A549 (cell line): ENCODE measurements around the gene HLCS. TPM values are rescaled to one million over a fixed set of nuclear protein-coding genes. Genes with fewer than 3 reads are reported as not detected.

Experiments
- ATAC-seq, 2 experiments: fragments of 200-7000 bp in 1 of 2; fragments of >200 bp in 1 of 2; cut with Nextera tagmentation in 1 of 2; cut with Tn5 transposase in 1 of 2; 3 replicates each; pipeline versions ENCODE4 v1.8.0 to v1.9.1; 2018 to 2020; ENCODE audit warnings: mild to moderate bottlenecking in 1 of 2, moderate library complexity in 1 of 2
- CTCF ChIA-PET: fragments of 300-600 bp; sonication (Branson Sonifier 250); formaldehyde crosslinking; extraction: SDS; loops from one replicate; lab custom pipeline; 2021; ENCODE audit warnings: antibody characterized with exemption, inconsistent platforms; lab: Yijun Ruan, JAX
- POLR2A ChIA-PET: fragments of 350-600 bp; formaldehyde crosslinking; extraction: SDS; loops from one replicate; lab custom pipeline; 2021; ENCODE audit warnings: antibody characterized with exemption, inconsistent platforms; lab: Yijun Ruan, JAX
- DNase-seq, 2 experiments: peaks; one replicate each; pipeline versions ENCODE4 v3.0.0 to v3.0.0-alpha.2; 2011 to 2016; ENCODE audit warnings: low read depth in 1 of 2, low spot score in 1 of 2
- FAIRE-seq: peaks from 2 replicates; lab custom pipeline; 2011; peaks lifted over from hg19 to GRCh38; lab: Jason Lieb, UNC
- H3K27ac ChIP-seq, 2 experiments: fragments of >200 bp; sonication (Bioruptor Twin); formaldehyde crosslinking; 3 replicates each; pipeline ENCODE4 v1.5.1; 2016 to 2017
- H3K4me1 ChIP-seq: fragments of >200 bp; sonication (Bioruptor Twin); formaldehyde crosslinking; 3 replicates; pipeline ENCODE4 v1.6.1; 2016
- H3K4me2 ChIP-seq: fragments of >200 bp; sonication (Bioruptor Twin); formaldehyde crosslinking; 3 replicates; pipeline ENCODE4 v1.6.1; 2016
- H3K4me3 ChIP-seq: fragments of >200 bp; sonication (Bioruptor Twin); formaldehyde crosslinking; 3 replicates; pipeline ENCODE4 v1.5.1; 2016
- H3K9me3 ChIP-seq: fragments of >200 bp; sonication (Bioruptor Twin); formaldehyde crosslinking; 3 replicates; pipeline ENCODE4 v1.6.1; 2016
- BHLHE40 ChIP-seq: IDR thresholded peaks from 2 replicates; pipeline ENCODE4 v1.6.1; 2012; ENCODE audit warnings: low read depth, low read length, inconsistent platforms
- CBX2 ChIP-seq: fragments of 200-600 bp; sonication (generic); IDR thresholded peaks from 2 replicates; pipeline ENCODE4 v1.6.1; 2016; ENCODE audit warnings: low read depth, mild to moderate bottlenecking, borderline replicate concordance
- CBX8 ChIP-seq: fragments of 200-600 bp; sonication (generic); IDR thresholded peaks from 2 replicates; pipeline ENCODE4 v1.6.1; 2016
- CEBPB ChIP-seq, 2 experiments: fragments of >200 bp in 1 of 2; sonication (Bioruptor Twin) in 1 of 2; formaldehyde crosslinking in 1 of 2; IDR thresholded peaks; 2 replicates each; pipeline ENCODE4 v1.6.1; 2012 to 2016
- CHD2 ChIP-seq: fragments of 150-350 bp; IDR thresholded peaks from 2 replicates; pipeline ENCODE4 v1.6.1; 2014; ENCODE audit warnings: low read length; ENCODE audit not compliant: partially characterized antibody
- CHD4 ChIP-seq: fragments of 200-600 bp; sonication (generic); IDR thresholded peaks from 2 replicates; pipeline ENCODE4 v1.6.1; 2016; ENCODE audit warnings: antibody characterized with exemption, mild to moderate bottlenecking, borderline replicate concordance
- CTCF ChIP-seq: fragments of >200 bp; sonication (Bioruptor Twin); formaldehyde crosslinking; IDR thresholded peaks from 3 replicates; pipeline ENCODE4 v1.5.1; 2016
- E2F6 ChIP-seq: IDR thresholded peaks from 2 replicates; pipeline ENCODE4 v1.6.1; 2012; ENCODE audit warnings: low read depth, borderline replicate concordance
- EHF ChIP-seq: fragments of 250-450 bp; sonication (Bioruptor Pico); IDR thresholded peaks from 2 replicates; pipeline ENCODE4 v1.5.0; 2020; ENCODE audit warnings: mild to moderate bottlenecking
- ELK1 ChIP-seq: fragments of 150-350 bp; IDR thresholded peaks from 2 replicates; pipeline ENCODE4 v1.6.1; 2014; ENCODE audit warnings: low read depth, mild to moderate bottlenecking, low read length
- EP300 ChIP-seq, 2 experiments: fragments of >200 bp; sonication (Bioruptor Twin); formaldehyde crosslinking; IDR thresholded peaks; 2 replicates in 1 of 2; 3 replicates in 1 of 2; pipeline ENCODE4 v1.6.1; 2016 to 2017
- FOSL2 ChIP-seq, 2 experiments: fragments of 450-650 bp in 1 of 2; fragments of >200 bp in 1 of 2; sonication (Bioruptor Twin) in 1 of 2; formaldehyde crosslinking; IDR thresholded peaks; 2 replicates each; pipeline versions ENCODE4 v1.5.0 to v1.6.1; 2016 to 2020; ENCODE audit warnings: mild to moderate bottlenecking in 1 of 2, moderate library complexity in 1 of 2
- JUN ChIP-seq, 2 experiments: fragments of >200 bp; sonication (Bioruptor Twin); formaldehyde crosslinking; IDR thresholded peaks; 2 replicates in 1 of 2; 3 replicates in 1 of 2; pipeline ENCODE4 v1.6.1; 2016 to 2017
- KDM1A ChIP-seq: fragments of 200-600 bp; sonication (generic); IDR thresholded peaks from 2 replicates; pipeline ENCODE4 v1.6.1; 2016; ENCODE audit warnings: low read depth, mild to moderate bottlenecking
- MAFK ChIP-seq: fragments of 450-650 bp; IDR thresholded peaks from 2 replicates; pipeline ENCODE4 v1.6.1; 2014; ENCODE audit not compliant: partially characterized antibody
- MAX ChIP-seq: IDR thresholded peaks from 2 replicates; pipeline ENCODE4 v1.6.1; 2012
- NFE2L2 ChIP-seq: fragments of 150-350 bp; conservative IDR thresholded peaks from 2 replicates; pipeline ENCODE4 v1.6.1; 2014; ENCODE audit warnings: low read length
- NR3C1 ChIP-seq: fragments of >200 bp; sonication (Bioruptor Twin); formaldehyde crosslinking; IDR thresholded peaks from 3 replicates; pipeline ENCODE4 v1.6.1; 2017
- PHF8 ChIP-seq: fragments of 200-600 bp; sonication (generic); IDR thresholded peaks from 2 replicates; pipeline ENCODE4 v1.6.1; 2016; ENCODE audit warnings: low read depth, mild to moderate bottlenecking, antibody characterized with exemption, moderate library complexity, borderline replicate concordance
- POLR2A ChIP-seq: IDR thresholded peaks from 2 replicates; pipeline ENCODE4 v1.6.1; 2012; ENCODE audit warnings: mild to moderate bottlenecking, low read length
- RCOR1 ChIP-seq: fragments of 150-350 bp; IDR thresholded peaks from 2 replicates; pipeline ENCODE4 v1.6.1; 2014; ENCODE audit warnings: antibody characterized with exemption, low read length, low read depth
- RFX5 ChIP-seq: fragments of 450-650 bp; IDR thresholded peaks from 2 replicates; pipeline ENCODE4 v1.7.1; 2014; ENCODE audit warnings: antibody characterized with exemption, mild to moderate bottlenecking, moderate library complexity
- RNF2 ChIP-seq: fragments of 200-600 bp; sonication (generic); IDR thresholded peaks from 2 replicates; pipeline ENCODE4 v1.6.1; 2016; ENCODE audit warnings: low read depth, mild to moderate bottlenecking, antibody characterized with exemption, moderate library complexity, borderline replicate concordance
- TFCP2L1 ChIP-seq: fragments of 250-450 bp; sonication (Bioruptor Pico); IDR thresholded peaks from 2 replicates; pipeline ENCODE4 v1.5.0; 2021; ENCODE audit warnings: mild to moderate bottlenecking
- USF2 ChIP-seq: fragments of 450-650 bp; IDR thresholded peaks from 2 replicates; pipeline ENCODE4 v1.6.1; 2014; ENCODE audit warnings: antibody characterized with exemption
- ZNF302 ChIP-seq: fragments of 250-450 bp; sonication (Bioruptor Pico); IDR thresholded peaks from 2 replicates; pipeline ENCODE4 v1.9.0; 2021; ENCODE audit warnings: inconsistent platforms, mild to moderate bottlenecking, moderate library complexity
- WGBS: methylation state at CpG from one replicate; pipeline ENCODE4 v1.1.6; 2017; ENCODE audit errors: missing lambda C conversion rate; 5-methylcytosine and 5-hydroxymethylcytosine counted together
- polyA plus RNA-seq, 4 experiments: library from polyadenylated mRNA; depleted of rRNA in 3 of 4; stranded (reverse); fragments of >200 nt; fragmentation: RNase III in 1 of 4; extraction: RNeasy Plus Mini Kit Qiagen cat#74134 plus additional on column Dnase treatment in 1 of 4; gene quantifications; 2 replicates in 3 of 4; 3 replicates in 1 of 4; pipeline ENCODE4 v1.2.3, GENCODE V29; 2011 to 2017

Gene HLCS
- polyA plus RNA-seq, 2 of the 4 experiments (the other 2 are of a cell fraction), result 8.4 to 24.3 TPM

GRCh38 chr21:36738489-36739126 is 227.9 kb downstream of the HLCS start:
- DNase-seq (no peak), ATAC-seq (no peak), FAIRE-seq (no peak)
- peak overlapping the region in 1 of 2 experiments; percentile 50; a peak in 2 of 6 replicates for H3K27ac ChIP-seq
- TF ChIP-seq BHLHE40 (no peak), RNF2 (no peak), CEBPB (IDR thresholded peaks at IDR 0.05) (peak in 1 of 2 experiments; percentile 31; a peak in 1 of 4 replicates), USF2 (no peak)
- H3K9me3 ChIP-seq, result no peaks in the 10 kb centered on the region
- ChIA-PET CTCF (no interaction called here), POLR2A (no interaction called here)
- 83% methylated on average over 6 of the region's 12 CpGs for WGBS
- no peak overlapping the region for H3K4me3 ChIP-seq
- H3K4me1 ChIP-seq, result no peaks in the 10 kb centered on the region
- no peak overlapping the region for H3K4me2 ChIP-seq

GRCh38 chr21:36735724-36736320 is 230.6 kb downstream of the HLCS start:
- H3K4me3 ChIP-seq, result no peak overlapping the region
- peak overlapping the region in 1 of 2 experiments; percentile 37; a peak in 1 of 6 replicates for H3K27ac ChIP-seq
- CTCF ChIA-PET, result interaction anchor here (0.6 to 1.4 kb wide), 3 partner anchors 11 to 316 kb away, joined by 3 to 4 read pairs (median 4); no protein-coding TSS in a partner anchor
- POLR2A ChIA-PET, result no interaction called here
- no peak overlapping the region for H3K4me2 ChIP-seq
- DNase-seq (no peak), ATAC-seq (no peak), FAIRE-seq (no peak)
- H3K4me1 ChIP-seq, result no peaks in the 10 kb centered on the region
- whole genome bisulfite sequencing, result 94% methylated on average over 6 of the region's 15 CpGs
- H3K9me3 ChIP-seq, result no peaks in the 10 kb centered on the region
- no peak for TF ChIP-seq CHD2
- TF ChIP-seq E2F6, result no peak
- no peak for TF ChIP-seq PHF8
- TF ChIP-seq EHF (CRISPR knock-in tag), result no peak
- no peak for TF ChIP-seq USF2
- no peak for TF ChIP-seq CEBPB (IDR thresholded peaks at IDR 0.05)
- no peak for TF ChIP-seq RCOR1
- TF ChIP-seq FOSL2 (IDR thresholded peaks at IDR 0.05), result no peak
- no peak for TF ChIP-seq FOSL2 (CRISPR knock-in tag; IDR thresholded peaks at IDR 0.05)
- TF ChIP-seq EP300 (IDR thresholded peaks at IDR 0.05), result no peak
- no peak for TF ChIP-seq CBX8
- no peak for TF ChIP-seq NR3C1
- TF ChIP-seq CHD4, result no peak

- CTCF ChIA-PET, result interaction anchor here (0.8 to 1.4 kb wide), 3 partner anchors 12 to 193 kb away, joined by 3 read pairs; no protein-coding TSS in a partner anchor
- H3K27ac ChIP-seq, result no peak overlapping the region
- POLR2A ChIA-PET, result no interaction called here
- TF ChIP-seq CTCF (no peak), EHF (CRISPR knock-in tag) (no peak), MAX (no peak), JUN (IDR thresholded peaks at IDR 0.05) (no peak), TFCP2L1 (CRISPR knock-in tag) (no peak), CBX2 (no peak), NFE2L2 (no peak), MAFK (no peak), ZNF302 (CRISPR knock-in tag) (no peak), RNF2 (no peak), RFX5 (no peak), ELK1 (no peak), E2F6 (no peak), POLR2A (no peak), KDM1A (no peak)
- TF ChIP-seq, all 56 proteins: peak for 0
- no peak overlapping the region for H3K4me2 ChIP-seq
- FAIRE-seq (no peak), ATAC-seq (no peak; a peak in 1 of 6 replicates), DNase-seq (no peak)
- no peak overlapping the region for H3K4me3 ChIP-seq
- H3K4me1 ChIP-seq, result no peaks in the 10 kb centered on the region
- 95% methylated on average over 3 of the region's 4 CpGs for WGBS
- H3K9me3 ChIP-seq, result no peaks in the 10 kb centered on the region
These were observed 231.3 kb downstream of the HLCS start for GRCh38 chr21:36735201-36735515.
